NOMO-1 treated with DMSO at 0.1 percent for 48 hours (cell line): Measurements from ENCODE around the gene COL6A2.
"Not testable (repeated sequence)": the region's sequence is repeated elsewhere in the genome, so short reads cannot be mapped to it uniquely, and the experiment has no call there.

Source experiments
- DNase-seq: peaks from one replicate; lab custom pipeline; 2025; ENCODE audit not compliant: unreplicated experiment; lab: John Stamatoyannopoulos, UW

The COL6A2 gene

GRCh38 chr21:46092811-46093667, 4.9 kb upstream of the COL6A2 start:
- DNase-seq, result no peak

GRCh38 chr21:46093668-46094400, 4.1 kb upstream of the COL6A2 start:
- DNase-seq, result no peak

GRCh38 chr21:46094401-46095082, 3.4 kb upstream of the COL6A2 start:
- DNase-seq, result no peak

- DNase-seq, result no peak
These were observed 2.7 kb upstream of the COL6A2 start for GRCh38 chr21:46095083-46095719.

DNA sequence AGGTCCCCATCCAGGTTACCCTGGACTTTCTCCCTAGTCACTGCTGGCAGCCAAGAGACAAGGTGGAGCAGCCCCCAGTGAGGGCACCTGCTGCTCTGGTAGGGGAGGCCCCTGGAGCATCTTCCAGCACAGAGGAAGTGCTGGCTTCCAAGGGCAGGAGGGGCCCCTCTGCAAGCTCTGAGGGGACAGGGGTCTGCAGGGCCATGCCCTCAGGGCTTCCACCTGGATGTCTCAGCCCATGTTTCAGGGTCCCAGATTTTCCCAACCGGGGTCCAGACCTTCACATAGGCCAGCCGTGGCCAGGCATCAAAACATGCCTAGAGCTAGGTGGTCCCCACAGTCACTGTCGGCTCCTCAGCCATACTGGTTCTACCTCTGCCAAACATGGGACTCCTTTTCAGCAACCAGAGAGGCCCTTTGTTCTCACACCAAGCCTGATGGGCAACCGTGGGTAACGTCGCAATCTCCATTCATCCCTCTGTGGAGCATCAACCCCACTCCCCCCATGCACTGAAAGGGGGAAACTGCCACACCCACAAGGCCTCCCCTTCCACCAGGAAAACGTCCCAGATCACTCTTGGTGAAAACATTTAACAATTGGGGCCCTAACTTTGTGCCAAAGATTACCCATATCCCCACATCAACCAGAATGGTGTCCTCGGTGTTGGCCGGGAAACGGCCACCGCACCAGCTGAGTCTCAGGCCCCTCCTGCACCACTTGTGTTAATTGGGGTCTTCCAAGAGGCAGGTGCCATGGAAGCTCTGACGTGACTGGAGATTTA, 1.9 kb upstream of the COL6A2 start:
- no peak for DNase-seq

GRCh38 chr21:46096596-46097335, 1.1 kb upstream of the COL6A2 start:
- DNase-seq, result no peak

DNA sequence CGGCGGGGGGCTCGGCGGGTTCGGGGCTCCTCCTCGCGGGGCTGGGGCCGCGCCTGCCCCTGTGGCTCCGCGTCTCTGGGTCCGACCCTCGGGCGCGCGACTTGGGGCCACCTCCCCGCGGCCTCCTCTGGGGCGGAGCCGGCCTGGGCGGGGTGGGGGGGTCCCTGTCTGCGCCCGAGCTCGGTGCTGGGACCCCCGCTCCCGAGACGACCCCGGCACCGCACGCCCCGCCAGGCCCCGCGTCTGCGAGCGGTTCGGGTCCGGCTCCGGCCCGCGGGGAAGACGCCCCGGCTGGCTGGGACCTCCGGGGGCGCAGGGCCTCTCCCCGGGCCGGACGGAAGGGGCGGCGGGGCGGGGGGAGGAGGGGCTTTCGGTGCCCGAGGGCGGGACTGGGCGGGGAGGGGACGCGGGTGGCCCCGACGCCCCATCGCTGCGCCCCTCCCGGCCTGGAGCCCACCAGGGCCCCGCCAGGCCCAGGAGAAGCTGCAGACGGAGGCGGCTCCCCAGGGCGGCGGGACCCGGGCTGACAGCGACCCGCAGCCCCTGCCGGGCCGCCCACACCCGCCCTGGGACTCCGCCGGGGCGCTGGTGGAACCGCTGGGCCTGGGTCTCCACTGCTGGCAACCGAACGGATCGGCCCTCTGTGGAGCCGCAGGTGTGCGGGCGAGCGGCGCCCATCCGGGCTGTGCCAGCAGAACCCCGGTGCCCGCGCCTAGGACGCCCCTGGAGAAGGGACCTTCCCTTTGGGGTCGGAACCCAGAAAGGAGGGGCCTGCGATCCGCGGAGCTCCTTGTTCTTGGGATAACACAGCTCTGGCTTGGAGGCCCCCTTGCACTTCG, 610 bp downstream of the COL6A2 start:
- no peak for DNase-seq

DNA sequence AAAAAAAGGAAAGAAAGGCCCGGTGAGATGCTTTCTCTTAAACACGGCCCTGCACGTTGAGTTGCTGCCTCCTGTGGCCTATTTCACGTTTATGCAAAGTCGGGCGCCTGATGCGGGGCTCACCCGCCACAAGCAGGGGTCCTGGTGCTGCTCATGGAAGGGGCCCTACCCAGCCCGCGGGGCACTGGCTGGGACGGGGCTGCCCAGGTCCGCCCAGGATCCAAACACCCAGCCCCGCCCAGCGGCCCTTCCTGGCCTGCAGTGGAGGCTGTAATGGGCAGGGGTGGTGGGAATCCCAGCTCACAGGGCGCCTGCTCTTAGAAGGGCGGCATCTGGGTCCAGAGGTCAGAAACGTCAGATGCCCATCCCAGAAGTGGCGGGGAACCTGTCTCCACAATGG, 1.6 kb downstream of the COL6A2 start:
- DNase-seq, result no peak

GRCh38 chr21:46100020-46100419, 2.1 kb downstream of the COL6A2 start:
- no peak for DNase-seq

- no peak for DNase-seq
These were observed 2.5 kb downstream of the COL6A2 start for GRCh38 chr21:46100426-46100825.

- DNase-seq, result no peak
These were observed 3.0 kb downstream of the COL6A2 start for GRCh38 chr21:46100906-46101305.

GRCh38 chr21:46104104-46104503, 6.2 kb downstream of the COL6A2 start:
- DNase-seq, result no peak

- DNase-seq, result not testable (repeated sequence)
These were observed 9.5 kb downstream of the COL6A2 start for GRCh38 chr21:46107376-46107775.

DNA sequence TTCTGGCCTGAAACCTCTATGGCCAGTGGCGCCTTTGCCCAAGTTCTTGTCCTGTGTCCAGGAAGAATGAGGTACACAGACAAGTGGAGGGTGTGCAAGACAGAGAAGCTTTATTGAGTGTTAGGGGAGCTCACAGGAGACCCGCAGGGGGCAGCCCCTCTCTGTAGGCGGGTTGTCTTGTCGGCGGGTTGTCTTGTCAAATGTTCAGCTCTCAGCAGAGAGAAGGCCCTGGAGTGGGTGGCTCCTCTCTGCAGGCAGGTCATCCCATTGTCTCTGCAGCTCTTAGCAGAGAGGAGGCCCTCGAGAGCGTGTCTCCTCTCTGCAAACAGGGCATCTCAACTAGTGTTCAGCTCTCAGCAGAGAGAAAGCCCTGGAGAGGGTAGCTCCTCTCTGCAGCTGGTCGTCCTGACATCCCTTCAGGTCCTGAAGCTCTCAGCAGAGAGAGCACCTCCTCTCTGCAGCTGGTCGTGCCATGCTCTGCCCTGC, 11.0 kb downstream of the COL6A2 start:
- DNase-seq, result no peak

GRCh38 chr21:46109313-46110221, 11.7 kb downstream of the COL6A2 start:
- no peak for DNase-seq

GRCh38 chr21:46110499-46111192, 12.7 kb downstream of the COL6A2 start:
- no peak for DNase-seq

DNA sequence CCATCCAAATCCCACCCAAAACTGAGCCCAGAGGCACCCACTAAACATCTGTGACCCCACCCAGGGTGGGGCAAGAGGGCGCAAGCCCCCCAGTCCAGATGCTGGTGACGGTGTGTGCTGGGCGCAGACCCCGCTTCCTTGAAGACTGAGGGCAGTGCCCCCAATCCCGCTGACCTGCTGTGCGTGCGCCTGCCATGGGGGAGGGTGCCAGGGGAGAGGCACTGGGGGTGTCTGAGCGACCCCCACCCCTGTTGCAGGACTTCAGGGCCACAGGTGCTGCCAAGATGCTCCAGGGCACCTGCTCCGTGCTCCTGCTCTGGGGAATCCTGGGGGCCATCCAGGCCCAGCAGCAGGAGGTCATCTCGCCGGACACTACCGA, 13.3 kb downstream of the COL6A2 start:
- no peak for DNase-seq
